ENCODE measurements around the gene SGTA. TPM values are rescaled to one million over a fixed set of nuclear protein-coding genes. Genes with fewer than 3 reads are reported as not detected.

Gene SGTA
- total and polyA plus RNA-seq, 9 of the 15 experiments (the other 6 are each of a cell fraction or from before 2014, with no cell fraction given): 1.4 to 110 (median 49.9) TPM

DNA sequence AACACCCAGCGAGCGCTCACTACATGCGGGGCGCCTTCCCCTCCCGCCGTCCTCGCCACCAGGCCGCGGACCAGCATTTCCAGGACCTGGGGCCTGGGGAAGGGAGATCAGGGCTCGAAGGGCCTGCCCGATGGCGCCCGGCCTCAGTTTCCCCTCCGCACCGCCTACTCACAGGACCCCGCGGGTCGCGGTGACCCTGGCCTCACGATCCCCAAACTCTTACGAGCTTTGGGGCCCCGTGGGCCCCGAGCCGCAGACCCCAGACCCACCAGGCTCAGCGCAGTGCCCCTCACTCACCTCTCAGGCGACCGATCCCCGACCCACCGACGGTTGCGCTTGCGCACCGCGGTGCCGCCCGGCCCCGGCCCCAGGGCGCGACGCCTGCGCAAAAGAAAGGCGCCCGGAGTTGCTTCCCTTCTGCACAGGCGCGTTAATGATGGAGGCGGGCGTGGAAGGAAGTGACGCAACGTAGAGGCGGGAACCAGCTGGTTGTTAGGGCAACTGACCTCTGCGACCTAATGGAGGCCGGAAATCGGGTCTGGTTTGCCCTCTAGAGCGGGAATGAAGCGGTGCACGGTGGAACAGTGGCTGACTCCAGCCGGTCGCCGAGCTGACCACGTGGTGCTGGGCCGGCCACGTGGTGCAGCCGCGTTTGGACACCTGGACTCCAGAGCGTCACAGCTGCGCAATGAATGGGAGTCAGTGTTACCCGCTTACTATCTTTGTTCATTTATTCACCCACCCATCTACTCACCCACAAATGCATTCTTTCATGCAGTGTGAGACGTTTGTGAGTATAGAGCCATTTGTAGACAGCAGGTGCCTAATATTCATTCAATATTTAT lies at the start of gene SGTA (continued):
- peak; percentile 55; the same call in 1 of the 2 replicates for TF ChIP-seq NFIC (IDR thresholded peaks at IDR 0.05)
- TF ChIP-seq ILF3 (IDR thresholded peaks at IDR 0.05; ENCODE audit: borderline replicate concordance): no peak
- peak; percentile 99 for TF ChIP-seq NRF1 (conservative IDR thresholded peaks at IDR 0.05 in 1 of 2, IDR thresholded peaks at IDR 0.05 in 1 of 2)
- TF ChIP-seq, protein P1, sequence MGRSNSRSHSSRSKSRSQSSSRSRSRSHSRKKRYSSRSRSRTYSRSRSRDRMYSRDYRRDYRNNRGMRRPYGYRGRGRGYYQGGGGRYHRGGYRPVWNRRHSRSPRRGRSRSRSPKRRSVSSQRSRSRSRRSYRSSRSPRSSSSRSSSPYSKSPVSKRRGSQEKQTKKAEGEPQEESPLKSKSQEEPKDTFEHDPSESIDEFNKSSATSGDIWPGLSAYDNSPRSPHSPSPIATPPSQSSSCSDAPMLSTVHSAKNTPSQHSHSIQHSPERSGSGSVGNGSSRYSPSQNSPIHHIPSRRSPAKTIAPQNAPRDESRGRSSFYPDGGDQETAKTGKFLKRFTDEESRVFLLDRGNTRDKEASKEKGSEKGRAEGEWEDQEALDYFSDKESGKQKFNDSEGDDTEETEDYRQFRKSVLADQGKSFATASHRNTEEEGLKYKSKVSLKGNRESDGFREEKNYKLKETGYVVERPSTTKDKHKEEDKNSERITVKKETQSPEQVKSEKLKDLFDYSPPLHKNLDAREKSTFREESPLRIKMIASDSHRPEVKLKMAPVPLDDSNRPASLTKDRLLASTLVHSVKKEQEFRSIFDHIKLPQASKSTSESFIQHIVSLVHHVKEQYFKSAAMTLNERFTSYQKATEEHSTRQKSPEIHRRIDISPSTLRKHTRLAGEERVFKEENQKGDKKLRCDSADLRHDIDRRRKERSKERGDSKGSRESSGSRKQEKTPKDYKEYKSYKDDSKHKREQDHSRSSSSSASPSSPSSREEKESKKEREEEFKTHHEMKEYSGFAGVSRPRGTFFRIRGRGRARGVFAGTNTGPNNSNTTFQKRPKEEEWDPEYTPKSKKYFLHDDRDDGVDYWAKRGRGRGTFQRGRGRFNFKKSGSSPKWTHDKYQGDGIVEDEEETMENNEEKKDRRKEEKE (IDR thresholded peaks at IDR 0.05; ENCODE audit: borderline replicate concordance in 1 of 2, control insufficient read depth in 1 of 2, low read depth in 2 of 2, low read length in 1 of 2): peak in 1 of 2 experiments; percentile 86; a peak in 1 of 4 replicates
- TF ChIP-seq, protein P2, sequence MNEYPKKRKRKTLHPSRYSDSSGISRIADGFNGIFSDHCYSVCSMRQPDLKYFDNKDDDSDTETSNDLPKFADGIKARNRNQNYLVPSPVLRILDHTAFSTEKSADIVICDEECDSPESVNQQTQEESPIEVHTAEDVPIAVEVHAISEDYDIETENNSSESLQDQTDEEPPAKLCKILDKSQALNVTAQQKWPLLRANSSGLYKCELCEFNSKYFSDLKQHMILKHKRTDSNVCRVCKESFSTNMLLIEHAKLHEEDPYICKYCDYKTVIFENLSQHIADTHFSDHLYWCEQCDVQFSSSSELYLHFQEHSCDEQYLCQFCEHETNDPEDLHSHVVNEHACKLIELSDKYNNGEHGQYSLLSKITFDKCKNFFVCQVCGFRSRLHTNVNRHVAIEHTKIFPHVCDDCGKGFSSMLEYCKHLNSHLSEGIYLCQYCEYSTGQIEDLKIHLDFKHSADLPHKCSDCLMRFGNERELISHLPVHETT (CRISPR knock-in tag; conservative IDR thresholded peaks at IDR 0.05 in 1 of 2, IDR thresholded peaks at IDR 0.05 in 1 of 2): peak in 1 of 2 experiments; percentile 94; a peak in 2 of 4 replicates
- TF ChIP-seq SIN3B (IDR thresholded peaks at IDR 0.05; ENCODE audit: low read depth): peak; percentile 60
- peak; percentile 80 for TF ChIP-seq POLR2A (conservative IDR thresholded peaks at IDR 0.05)
- TF ChIP-seq, protein P3, sequence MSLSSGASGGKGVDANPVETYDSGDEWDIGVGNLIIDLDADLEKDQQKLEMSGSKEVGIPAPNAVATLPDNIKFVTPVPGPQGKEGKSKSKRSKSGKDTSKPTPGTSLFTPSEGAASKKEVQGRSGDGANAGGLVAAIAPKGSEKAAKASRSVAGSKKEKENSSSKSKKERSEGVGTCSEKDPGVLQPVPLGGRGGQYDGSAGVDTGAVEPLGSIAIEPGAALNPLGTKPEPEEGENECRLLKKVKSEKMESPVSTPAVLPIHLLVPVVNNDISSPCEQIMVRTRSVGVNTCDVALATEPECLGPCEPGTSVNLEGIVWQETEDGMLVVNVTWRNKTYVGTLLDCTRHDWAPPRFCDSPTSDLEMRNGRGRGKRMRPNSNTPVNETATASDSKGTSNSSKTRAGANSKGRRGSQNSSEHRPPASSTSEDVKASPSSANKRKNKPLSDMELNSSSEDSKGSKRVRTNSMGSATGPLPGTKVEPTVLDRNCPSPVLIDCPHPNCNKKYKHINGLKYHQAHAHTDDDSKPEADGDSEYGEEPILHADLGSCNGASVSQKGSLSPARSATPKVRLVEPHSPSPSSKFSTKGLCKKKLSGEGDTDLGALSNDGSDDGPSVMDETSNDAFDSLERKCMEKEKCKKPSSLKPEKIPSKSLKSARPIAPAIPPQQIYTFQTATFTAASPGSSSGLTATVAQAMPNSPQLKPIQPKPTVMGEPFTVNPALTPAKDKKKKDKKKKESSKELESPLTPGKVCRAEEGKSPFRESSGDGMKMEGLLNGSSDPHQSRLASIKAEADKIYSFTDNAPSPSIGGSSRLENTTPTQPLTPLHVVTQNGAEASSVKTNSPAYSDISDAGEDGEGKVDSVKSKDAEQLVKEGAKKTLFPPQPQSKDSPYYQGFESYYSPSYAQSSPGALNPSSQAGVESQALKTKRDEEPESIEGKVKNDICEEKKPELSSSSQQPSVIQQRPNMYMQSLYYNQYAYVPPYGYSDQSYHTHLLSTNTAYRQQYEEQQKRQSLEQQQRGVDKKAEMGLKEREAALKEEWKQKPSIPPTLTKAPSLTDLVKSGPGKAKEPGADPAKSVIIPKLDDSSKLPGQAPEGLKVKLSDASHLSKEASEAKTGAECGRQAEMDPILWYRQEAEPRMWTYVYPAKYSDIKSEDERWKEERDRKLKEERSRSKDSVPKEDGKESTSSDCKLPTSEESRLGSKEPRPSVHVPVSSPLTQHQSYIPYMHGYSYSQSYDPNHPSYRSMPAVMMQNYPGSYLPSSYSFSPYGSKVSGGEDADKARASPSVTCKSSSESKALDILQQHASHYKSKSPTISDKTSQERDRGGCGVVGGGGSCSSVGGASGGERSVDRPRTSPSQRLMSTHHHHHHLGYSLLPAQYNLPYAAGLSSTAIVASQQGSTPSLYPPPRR (CRISPR knock-in tag; IDR thresholded peaks at IDR 0.05; ENCODE audit: borderline replicate concordance): peak; percentile 81; the same call in 1 of the 2 replicates
- no peak for TF ChIP-seq POLR2H (tag; IDR thresholded peaks at IDR 0.05; ENCODE audit: low read depth)
- peak; percentile 71; the same call in 1 of the 2 replicates for TF ChIP-seq ELF1 (tag; IDR thresholded peaks at IDR 0.05)
- TF ChIP-seq TARDBP (IDR thresholded peaks at IDR 0.05): no peak
- TF ChIP-seq, protein P4, sequence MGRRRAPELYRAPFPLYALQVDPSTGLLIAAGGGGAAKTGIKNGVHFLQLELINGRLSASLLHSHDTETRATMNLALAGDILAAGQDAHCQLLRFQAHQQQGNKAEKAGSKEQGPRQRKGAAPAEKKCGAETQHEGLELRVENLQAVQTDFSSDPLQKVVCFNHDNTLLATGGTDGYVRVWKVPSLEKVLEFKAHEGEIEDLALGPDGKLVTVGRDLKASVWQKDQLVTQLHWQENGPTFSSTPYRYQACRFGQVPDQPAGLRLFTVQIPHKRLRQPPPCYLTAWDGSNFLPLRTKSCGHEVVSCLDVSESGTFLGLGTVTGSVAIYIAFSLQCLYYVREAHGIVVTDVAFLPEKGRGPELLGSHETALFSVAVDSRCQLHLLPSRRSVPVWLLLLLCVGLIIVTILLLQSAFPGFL (CRISPR knock-in tag; IDR thresholded peaks at IDR 0.05): 0 out of 2 replicates have a peak, but pooled peaks have one; percentile 22

Data from K562 (cell line).